Cardiac fibroblast (primary cell): ENCODE data around the gene SETBP1.

Source experiments
- DNase-seq, 2 donors: peaks; one replicate each; pipeline versions ENCODE4 v3.0.0 to v3.0.0-alpha.2; 2010; ENCODE audit warnings: low read depth in 2 of 2
- H3K4me3 ChIP-seq, 2 donors: replicated peaks in 1 of 2; 1 replicate in 1 of 2; 2 replicates in 1 of 2; pipeline ENCODE4 v1.5.1; 2011; ENCODE audit warnings: low read depth in 2 of 2, low read length in 2 of 2, mild to moderate bottlenecking in 2 of 2, moderate library complexity in 1 of 2
- TF ChIP-seq, protein P1 (sequence below): IDR thresholded peaks from one replicate; pipeline ENCODE4 v1.5.1; 2011; ENCODE audit warnings: low read depth, mild to moderate bottlenecking, low read length, inconsistent platforms

Gene SETBP1

DNA sequence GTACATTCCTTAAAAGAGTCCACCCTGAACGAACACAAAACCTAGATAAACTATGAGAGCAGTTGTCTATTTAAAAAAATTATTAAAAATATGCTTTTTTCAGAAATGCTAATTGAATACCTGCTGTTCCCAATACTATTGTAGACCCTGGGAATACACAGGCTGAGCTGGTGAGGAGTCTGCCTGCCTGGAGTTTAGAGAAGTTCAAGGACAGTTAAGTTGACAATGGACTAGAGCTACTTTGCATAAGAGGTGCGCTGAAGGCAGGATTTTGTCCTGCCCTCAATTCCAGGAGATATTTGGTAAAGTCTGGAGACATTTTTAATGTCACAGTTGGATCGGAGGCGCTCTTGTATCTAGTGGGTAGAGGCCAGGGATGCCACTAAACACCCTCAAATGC, 110.2 kb downstream of the SETBP1 start:
- H3K4me3 ChIP-seq, result no peak overlapping the region
- TF ChIP-seq, protein P1, sequence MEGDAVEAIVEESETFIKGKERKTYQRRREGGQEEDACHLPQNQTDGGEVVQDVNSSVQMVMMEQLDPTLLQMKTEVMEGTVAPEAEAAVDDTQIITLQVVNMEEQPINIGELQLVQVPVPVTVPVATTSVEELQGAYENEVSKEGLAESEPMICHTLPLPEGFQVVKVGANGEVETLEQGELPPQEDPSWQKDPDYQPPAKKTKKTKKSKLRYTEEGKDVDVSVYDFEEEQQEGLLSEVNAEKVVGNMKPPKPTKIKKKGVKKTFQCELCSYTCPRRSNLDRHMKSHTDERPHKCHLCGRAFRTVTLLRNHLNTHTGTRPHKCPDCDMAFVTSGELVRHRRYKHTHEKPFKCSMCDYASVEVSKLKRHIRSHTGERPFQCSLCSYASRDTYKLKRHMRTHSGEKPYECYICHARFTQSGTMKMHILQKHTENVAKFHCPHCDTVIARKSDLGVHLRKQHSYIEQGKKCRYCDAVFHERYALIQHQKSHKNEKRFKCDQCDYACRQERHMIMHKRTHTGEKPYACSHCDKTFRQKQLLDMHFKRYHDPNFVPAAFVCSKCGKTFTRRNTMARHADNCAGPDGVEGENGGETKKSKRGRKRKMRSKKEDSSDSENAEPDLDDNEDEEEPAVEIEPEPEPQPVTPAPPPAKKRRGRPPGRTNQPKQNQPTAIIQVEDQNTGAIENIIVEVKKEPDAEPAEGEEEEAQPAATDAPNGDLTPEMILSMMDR, result no peak
- no peak for DNase-seq

DNA sequence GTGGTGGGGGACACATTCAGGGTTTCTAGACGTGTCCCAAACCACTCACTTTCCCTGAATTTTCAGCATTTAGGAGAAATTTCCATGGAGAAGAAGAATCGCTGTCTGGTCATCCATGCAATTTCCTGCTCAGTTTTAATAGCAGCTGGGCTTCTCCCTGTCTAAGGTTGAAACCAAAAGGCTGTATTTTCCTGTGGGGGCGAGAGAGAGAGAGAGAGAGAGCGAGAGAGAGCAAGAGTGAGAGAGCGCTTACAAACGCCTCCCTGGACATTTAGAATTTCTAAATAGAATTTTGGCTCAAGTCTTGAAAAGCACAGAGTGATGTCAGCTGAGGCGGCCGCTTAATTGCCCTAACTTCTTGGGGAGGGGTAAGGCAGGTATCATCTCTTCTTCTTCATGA, 110.8 kb downstream of the SETBP1 start:
- no peak overlapping the region for H3K4me3 ChIP-seq
- DNase-seq, result no peak
- TF ChIP-seq, protein P1, result no peak

DNA sequence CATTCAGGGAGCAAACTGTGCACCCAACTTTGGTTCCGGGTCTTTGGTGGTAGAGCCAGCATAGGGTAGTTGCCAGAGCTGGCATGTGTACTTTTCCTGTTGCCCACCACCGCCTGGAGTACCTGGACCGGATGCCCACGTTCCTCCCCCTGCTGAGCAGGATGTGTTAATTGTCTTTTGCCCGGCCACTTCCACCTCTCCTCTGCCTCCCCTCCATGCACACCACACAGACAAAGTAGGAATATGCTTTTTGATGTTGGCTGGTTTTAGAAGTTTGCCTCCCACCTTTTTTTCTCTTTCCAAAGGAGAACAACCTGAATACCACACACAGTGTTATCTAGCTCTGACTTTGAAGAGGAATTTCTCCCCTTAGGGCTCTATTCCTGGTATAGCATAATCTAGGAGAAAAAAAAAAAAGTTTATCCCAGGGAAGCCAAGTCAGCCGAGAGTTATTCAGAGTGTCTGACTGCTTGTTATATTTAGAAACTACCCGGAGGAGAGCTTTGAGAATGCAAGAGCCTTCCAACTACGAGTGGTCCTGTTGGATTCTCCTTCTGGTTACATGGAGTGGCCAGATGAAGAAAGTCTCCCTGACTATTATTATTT, 111.9 kb downstream of the SETBP1 start:
- H3K4me3 ChIP-seq, result no peak overlapping the region
- TF ChIP-seq, protein P1, result no peak
- DNase-seq, result peak in 1 of 2 donors; percentile 27

DNA sequence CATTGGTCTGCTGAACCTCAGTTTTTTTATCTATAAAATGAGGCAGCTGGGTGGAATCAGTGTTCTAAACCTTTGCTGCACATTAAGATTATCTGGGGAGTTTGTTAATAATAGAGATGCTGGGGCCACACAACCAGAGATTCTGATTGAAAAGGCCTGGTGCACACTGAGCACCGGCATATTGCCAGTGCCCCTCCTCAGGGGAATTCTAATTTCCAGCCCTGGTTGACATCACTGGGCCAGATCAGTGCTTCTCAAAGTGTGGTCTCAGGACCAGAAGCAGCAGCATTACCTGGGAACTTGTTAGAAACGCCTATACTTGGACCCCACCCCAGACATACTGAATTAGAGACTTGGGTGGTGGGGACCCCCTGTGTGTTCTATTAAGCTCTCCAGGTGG, 112.5 kb downstream of the SETBP1 start:
- TF ChIP-seq, protein P1, result no peak
- H3K4me3 ChIP-seq, result no peak overlapping the region
- no peak for DNase-seq

DNA sequence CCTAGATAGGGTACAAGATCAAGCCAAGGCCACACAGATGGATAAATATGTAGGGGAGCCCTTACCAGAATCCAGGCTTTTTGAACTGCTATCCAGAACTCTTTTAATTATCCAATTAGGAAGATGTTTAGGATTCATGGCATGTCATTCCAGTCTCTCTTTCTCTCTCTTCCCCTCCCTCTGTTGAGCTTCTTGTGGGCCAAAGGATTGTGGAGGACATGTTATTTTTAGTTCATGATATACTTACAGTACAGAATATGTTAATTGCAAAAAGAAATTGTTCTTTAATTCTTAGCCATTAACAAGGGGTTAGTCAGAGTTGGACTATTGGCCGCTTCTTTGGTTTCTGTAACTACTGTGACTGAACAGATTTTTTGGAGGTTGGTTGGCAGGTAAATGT, 113.0 kb downstream of the SETBP1 start:
- no peak overlapping the region for H3K4me3 ChIP-seq
- no peak for DNase-seq
- TF ChIP-seq, protein P1, result no peak

DNA sequence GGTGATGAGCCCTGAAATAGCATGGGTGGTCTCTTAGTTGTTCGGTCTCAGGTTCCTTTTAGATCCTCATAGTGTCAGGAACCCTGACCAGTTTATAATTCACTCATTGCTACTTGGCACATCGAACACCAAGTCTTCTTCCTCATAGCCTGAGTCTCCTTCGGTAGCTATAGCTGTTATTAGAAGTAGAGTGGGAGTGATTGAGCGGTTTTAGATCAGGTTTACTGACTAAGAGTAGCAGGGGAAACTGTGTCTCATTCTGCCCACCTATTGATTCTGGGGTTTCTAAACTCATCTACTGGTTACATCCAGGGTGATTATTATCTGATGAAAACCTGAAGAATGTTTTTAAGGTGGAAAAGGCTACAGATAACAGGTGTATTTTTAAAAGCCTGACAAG, 114.6 kb downstream of the SETBP1 start:
- DNase-seq, result no peak
- TF ChIP-seq, protein P1, result no peak
- H3K4me3 ChIP-seq, result no peak overlapping the region
